AG10803 (cell line): Measurements from ENCODE around the gene RCL1.

Experiments
- DNase-seq: peaks from one replicate; pipeline ENCODE4 v3.0.0; 2010; ENCODE audit warnings: low read depth
- H3K4me3 ChIP-seq: 2 replicates; pipeline ENCODE4 v1.5.1; 2011; ENCODE audit warnings: mild to moderate bottlenecking, low read length, control low read depth
- TF ChIP-seq, protein P1 (sequence below): conservative IDR thresholded peaks from 2 replicates; pipeline ENCODE4 v1.5.1; 2011; ENCODE audit warnings: mild to moderate bottlenecking, low read length, control low read depth, inconsistent platforms

RCL1 gene

DNA sequence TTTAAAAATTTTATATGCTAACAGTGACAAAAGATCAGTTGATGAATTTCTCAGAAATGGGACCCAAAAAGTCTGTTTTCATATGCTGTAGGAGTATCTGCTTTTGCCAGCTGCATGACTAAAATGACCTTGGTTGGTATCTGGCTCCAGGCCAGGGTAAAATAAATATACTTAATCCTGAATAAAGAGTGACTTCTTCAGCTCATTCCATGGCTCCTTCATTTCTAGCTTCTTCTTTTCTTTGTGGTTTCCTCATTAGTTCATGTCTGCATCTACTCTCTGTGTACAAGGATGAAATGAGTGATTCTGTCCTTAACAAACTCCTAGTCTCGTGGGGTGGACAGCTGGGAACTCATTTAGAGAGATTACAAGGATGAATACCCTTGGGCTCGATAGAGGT is 36.0 kb downstream of the RCL1 start:
- no peak overlapping the region for H3K4me3 ChIP-seq
- TF ChIP-seq, protein P1, sequence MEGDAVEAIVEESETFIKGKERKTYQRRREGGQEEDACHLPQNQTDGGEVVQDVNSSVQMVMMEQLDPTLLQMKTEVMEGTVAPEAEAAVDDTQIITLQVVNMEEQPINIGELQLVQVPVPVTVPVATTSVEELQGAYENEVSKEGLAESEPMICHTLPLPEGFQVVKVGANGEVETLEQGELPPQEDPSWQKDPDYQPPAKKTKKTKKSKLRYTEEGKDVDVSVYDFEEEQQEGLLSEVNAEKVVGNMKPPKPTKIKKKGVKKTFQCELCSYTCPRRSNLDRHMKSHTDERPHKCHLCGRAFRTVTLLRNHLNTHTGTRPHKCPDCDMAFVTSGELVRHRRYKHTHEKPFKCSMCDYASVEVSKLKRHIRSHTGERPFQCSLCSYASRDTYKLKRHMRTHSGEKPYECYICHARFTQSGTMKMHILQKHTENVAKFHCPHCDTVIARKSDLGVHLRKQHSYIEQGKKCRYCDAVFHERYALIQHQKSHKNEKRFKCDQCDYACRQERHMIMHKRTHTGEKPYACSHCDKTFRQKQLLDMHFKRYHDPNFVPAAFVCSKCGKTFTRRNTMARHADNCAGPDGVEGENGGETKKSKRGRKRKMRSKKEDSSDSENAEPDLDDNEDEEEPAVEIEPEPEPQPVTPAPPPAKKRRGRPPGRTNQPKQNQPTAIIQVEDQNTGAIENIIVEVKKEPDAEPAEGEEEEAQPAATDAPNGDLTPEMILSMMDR: no peak
- DNase-seq: peak; percentile 35

DNA sequence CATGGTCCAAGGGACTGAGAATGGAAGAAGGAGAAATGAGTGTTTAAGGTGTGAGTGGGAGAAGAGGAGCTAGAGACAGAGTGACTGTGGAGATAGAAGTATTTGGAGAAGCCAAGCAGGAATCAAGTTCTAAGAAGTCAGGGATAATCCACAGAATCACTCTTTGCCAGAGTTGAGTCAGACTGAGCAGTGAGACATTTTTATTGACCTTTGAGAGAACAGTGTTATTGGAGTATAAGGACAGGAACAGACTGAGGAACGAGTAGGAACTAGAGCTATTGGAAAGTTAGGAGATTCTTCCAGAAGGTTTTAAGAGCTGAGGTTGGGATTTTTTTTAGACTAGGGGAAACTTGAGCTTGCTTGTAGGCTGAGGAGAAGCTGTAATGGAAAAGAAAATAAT is 37.2 kb downstream of the RCL1 start:
- TF ChIP-seq, protein P1: no peak
- no peak overlapping the region for H3K4me3 ChIP-seq
- DNase-seq: peak; percentile 9

DNA sequence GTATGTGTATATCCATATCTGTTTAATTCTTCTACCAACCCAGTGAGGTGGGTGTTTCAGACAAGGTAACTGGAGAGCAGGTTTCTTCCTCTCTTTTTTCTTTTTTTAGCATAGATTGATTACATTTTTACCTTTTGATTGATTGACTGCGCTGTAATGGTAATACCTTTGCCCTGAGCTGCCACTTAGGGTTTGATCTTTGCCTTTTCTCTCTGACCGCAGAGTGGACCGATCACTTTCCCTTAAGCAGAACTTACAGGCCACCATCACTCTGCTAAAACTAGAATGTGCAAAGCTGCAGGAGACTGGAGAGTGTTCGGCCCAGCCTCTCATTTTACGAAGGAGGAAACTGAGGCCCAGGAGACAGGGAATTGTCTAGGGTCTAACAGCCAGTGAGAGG is 38.0 kb downstream of the RCL1 start:
- no peak for DNase-seq
- TF ChIP-seq, protein P1: no peak
- no peak overlapping the region for H3K4me3 ChIP-seq

DNA sequence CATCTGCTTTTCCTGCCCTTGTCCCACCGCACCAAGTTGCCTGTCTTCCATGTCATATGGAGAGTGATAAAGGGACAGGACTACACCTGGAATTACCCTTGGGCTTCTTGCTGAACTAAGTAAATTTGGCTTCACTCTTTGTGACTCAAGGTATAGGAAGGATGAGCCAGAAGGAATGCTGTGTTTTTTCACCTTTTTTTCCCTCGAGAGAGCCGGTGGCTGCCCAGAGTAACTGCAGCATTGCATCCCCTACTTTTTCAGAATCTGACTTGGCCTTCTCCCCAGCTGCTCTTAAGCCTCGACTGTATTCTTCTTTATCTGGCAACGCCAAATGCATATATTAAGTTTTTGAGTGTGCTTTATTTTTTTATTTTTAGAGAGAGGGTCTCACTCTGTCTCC is 38.4 kb downstream of the RCL1 start:
- H3K4me3 ChIP-seq: no peak overlapping the region
- DNase-seq: no peak
- TF ChIP-seq, protein P1: no peak

DNA sequence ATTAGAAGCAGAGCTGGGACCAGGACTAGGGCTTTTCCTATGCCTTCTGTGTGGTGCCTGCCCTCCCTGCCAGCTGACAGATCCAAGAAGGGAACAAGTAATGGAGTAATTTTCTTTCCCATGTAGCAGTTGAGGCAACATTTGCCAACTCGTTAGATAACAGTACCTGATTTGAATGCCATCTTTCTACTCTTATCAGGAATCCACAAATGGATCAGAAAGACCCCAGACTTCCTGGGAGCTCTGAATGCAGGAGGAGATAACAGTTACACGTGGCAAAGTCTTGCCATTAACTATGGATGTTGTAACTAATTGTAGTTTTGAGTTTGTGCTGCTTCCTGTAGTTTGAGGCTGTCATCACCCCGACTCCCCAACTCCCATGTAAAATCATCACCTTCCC is 39.2 kb downstream of the RCL1 start:
- H3K4me3 ChIP-seq: no peak overlapping the region
- DNase-seq: no peak
- TF ChIP-seq, protein P1: no peak

DNA sequence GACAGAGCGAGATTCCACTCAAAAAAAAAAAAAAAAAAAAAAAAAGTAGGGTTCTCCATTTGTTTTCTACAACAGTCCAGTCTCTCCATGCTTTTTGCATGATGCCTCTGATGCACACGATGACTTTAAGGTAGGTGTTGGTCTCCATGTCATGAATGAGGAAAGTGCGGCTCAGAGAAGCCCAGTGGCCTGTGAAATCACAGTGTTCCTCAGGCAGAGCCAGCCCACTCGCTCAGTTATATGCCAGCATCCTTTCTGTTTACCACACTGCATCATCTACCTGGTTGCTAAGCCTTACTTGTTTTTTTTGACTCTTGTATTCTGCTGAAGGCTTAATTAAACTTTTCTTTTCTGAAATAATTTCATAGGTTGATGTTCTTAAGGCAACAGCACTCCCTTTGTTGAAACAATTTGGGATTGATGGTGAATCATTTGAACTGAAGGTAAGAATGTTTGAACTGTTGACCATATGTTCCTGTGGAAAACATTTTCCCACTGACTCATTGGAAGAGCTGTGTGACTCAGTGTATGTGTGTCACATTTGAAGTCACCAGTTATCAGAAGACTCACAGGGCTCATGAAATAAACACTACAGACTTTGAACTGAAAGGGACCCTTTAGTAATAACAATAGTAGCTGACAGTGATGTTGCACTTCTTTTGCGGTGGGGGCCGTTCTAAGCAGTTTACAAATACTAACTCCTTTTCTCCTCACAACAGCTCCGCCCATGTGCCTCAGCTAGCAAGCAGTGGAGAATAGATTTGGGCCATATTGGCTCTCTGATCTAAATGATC is 40.2 kb downstream of the RCL1 start:
- TF ChIP-seq, protein P1: no peak
- H3K4me3 ChIP-seq: no peak overlapping the region
- peak; percentile 96 for DNase-seq
